Left ventricle myocardium inferior (tissue), 1 donor: ENCODE data around the gene PNISR. TPM values are rescaled to one million over a fixed set of nuclear protein-coding genes. Genes with fewer than 3 reads are reported as not detected.

Source experiments
- DNase-seq: peaks from one replicate; pipeline ENCODE4 v3.0.0-alpha.2; 2020
- H3K27ac ChIP-seq: fragments of 200-600 bp; replicated peaks from 2 replicates; pipeline ENCODE4 v1.8.0; 2021
- H3K27me3 ChIP-seq: fragments of 200-600 bp; 2 replicates; pipeline ENCODE4 v1.8.0; 2021; ENCODE audit warnings: low read depth
- H3K36me3 ChIP-seq: fragments of 200-600 bp; 2 replicates; pipeline ENCODE4 v1.8.0; 2021
- H3K4me1 ChIP-seq: fragments of 200-600 bp; 2 replicates; pipeline ENCODE4 v1.8.0; 2021
- H3K4me3 ChIP-seq: fragments of 200-600 bp; 2 replicates; pipeline ENCODE4 v1.8.0; 2021; ENCODE audit warnings: mild to moderate bottlenecking, moderate library complexity
- H3K9me3 ChIP-seq: fragments of 200-600 bp; replicated peaks from 2 replicates; pipeline ENCODE4 v1.8.0; 2021
- intact Hi-C: fragments of 100-400 bp; cut with micrococcal nuclease; formaldehyde crosslinking; loops from one replicate; pipeline ENCODE4 v1.11.0; 2022
- total RNA-seq: library from RNA; stranded (reverse); fragmentation: NEBNext Ultra II Directional; extraction: Animal tissue kit (Norgen Biotek cat#: 25700); gene quantifications from one replicate; pipeline ENCODE4 v1.2.1, GENCODE V29; 2021
- TF ChIP-seq, protein P1 (sequence below): fragments of 200-600 bp; IDR thresholded peaks from 2 replicates; pipeline ENCODE4 v1.8.0; 2021; ENCODE audit warnings: antibody characterized with exemption, mild to moderate bottlenecking, borderline replicate concordance
- donor health status: DM: no; HTN: yes; CAD: no; lungs with severe emphysema.

Gene PNISR
- total RNA-seq, 1 donor from 2014 or later, result 52.0 TPM

DNA sequence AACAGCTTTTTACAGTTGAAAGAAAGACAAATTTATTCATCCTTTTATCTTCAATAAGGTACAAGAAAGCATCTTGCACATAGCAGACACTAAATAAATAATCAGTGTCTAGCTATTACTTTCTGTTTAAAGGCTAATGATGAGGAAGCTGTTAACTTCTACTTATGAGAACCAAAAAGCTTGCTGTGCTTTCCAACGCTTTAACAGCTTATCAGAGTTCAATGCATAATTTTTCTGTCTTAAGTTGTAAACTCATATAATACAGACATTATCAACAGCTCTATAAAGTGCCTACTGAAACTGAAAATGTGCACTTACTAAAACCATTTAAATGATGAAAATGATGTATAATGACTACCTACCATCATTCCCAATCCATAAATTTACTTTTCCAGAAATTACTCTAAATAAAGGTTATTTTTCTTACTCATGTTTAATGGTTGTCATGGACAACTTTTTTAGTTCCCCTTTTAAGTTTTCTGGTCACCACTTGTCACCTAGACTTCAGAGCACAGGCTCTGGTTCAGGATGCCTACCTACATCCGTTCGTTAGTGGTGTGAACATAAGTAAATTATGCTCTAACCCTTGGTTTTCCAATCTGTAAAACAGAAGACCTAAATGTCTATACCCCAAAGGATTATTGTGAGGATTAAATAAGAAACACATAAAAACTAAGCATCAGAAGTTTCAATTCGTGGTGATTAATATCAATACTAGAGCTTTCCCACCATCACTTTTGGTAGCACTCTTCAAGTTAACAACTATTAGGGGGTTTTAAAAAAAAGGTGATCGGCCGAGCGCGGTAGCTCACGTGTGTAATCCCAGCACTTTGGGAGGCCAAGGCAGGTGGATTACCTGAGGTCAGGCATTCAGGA lies 8.0 kb downstream of the PNISR start:
- Histone ChIP-seq H3K4me1 (peaks cover 92% of the 10 kb centered on the region), H3K27ac (no peak overlapping the region), H3K4me3 (no peak overlapping the region), H3K27me3 (no peaks in the 10 kb centered on the region), H3K36me3 (peaks cover 3% of the 10 kb centered on the region), H3K9me3 (no peaks in the 10 kb centered on the region)
- intact Hi-C loops, result no loop called here
- DNase-seq, result no peak
- TF ChIP-seq, protein P1, sequence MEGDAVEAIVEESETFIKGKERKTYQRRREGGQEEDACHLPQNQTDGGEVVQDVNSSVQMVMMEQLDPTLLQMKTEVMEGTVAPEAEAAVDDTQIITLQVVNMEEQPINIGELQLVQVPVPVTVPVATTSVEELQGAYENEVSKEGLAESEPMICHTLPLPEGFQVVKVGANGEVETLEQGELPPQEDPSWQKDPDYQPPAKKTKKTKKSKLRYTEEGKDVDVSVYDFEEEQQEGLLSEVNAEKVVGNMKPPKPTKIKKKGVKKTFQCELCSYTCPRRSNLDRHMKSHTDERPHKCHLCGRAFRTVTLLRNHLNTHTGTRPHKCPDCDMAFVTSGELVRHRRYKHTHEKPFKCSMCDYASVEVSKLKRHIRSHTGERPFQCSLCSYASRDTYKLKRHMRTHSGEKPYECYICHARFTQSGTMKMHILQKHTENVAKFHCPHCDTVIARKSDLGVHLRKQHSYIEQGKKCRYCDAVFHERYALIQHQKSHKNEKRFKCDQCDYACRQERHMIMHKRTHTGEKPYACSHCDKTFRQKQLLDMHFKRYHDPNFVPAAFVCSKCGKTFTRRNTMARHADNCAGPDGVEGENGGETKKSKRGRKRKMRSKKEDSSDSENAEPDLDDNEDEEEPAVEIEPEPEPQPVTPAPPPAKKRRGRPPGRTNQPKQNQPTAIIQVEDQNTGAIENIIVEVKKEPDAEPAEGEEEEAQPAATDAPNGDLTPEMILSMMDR, result no peak

DNA sequence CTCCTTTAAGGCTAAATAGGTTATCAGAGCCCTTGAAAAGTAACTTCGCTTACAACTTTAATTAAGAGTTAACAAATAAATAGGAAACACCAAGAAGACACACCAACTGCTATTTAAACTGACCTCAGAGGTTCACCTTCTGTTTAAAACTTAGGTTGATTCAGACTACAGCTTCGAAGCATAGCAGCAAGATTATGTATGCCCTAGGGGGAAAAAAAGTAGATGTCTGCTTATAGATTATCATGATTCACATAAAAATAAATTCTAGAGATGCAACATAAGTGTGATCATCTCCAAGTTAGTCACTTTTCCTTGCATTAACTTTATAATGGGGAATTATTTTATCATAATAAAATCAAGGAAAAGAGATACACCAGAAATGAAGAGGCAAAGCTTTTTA lies 8.9 kb downstream of the PNISR start:
- TF ChIP-seq, protein P1, result no peak
- Histone ChIP-seq H3K4me3 (no peak overlapping the region), H3K9me3 (no peaks in the 10 kb centered on the region), H3K4me1 (peaks cover 89% of the 10 kb centered on the region), H3K27ac (no peak overlapping the region), H3K27me3 (no peaks in the 10 kb centered on the region), H3K36me3 (peaks cover 10% of the 10 kb centered on the region)
- intact Hi-C loops, result no loop called here
- DNase-seq, result no peak

GRCh38 chr6:99415446-99415845 lies 9.7 kb downstream of the PNISR start:
- peaks cover 82% of the 10 kb centered on the region for H3K4me1 ChIP-seq
- no peak for DNase-seq
- no peak overlapping the region for H3K4me3 ChIP-seq
- H3K9me3 ChIP-seq, result no peaks in the 10 kb centered on the region
- intact Hi-C loops, result no loop called here
- H3K36me3 ChIP-seq, result peaks cover 15% of the 10 kb centered on the region
- no peaks in the 10 kb centered on the region for H3K27me3 ChIP-seq
- TF ChIP-seq, protein P1, result no peak
- no peak overlapping the region for H3K27ac ChIP-seq

GRCh38 chr6:99412065-99412464 lies 13.0 kb downstream of the PNISR start:
- H3K36me3 ChIP-seq, result peaks cover 48% of the 10 kb centered on the region
- no peaks in the 10 kb centered on the region for H3K27me3 ChIP-seq
- intact Hi-C loops, result no loop called here
- peak overlapping the region; percentile 34 for H3K27ac ChIP-seq
- no peak for DNase-seq
- peaks cover 58% of the 10 kb centered on the region for H3K4me1 ChIP-seq
- H3K9me3 ChIP-seq, result no peaks in the 10 kb centered on the region
- TF ChIP-seq, protein P1, result no peak
- H3K4me3 ChIP-seq, result no peak overlapping the region

DNA sequence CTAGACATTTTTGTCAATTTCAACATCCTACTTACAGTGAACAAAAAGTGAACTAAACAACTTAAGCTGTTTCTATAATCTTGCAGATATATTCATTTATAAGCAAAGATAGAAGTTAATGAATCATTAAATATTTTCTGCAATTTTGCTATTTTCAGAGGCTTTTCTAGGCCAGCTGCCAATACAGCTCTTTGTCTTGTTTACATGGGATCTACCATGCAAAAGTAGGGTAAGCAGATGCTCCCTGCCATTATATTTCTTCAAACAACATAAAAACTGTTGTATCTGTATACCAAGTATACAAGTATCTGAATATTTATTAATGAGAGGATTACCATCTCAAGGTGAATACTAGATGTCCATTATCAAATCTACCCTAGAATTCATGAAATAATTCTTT lies 15.4 kb downstream of the PNISR start:
- no peak for DNase-seq
- Histone ChIP-seq H3K4me3 (no peak overlapping the region), H3K27ac (no peak overlapping the region), H3K4me1 (peaks cover 34% of the 10 kb centered on the region), H3K9me3 (no peaks in the 10 kb centered on the region), H3K27me3 (no peaks in the 10 kb centered on the region), H3K36me3 (peaks cover 72% of the 10 kb centered on the region)
- intact Hi-C loops, result no loop called here
- TF ChIP-seq, protein P1, result no peak
